NCI-H146 treated with DMSO at 0.1 percent for 48 hours (cell line): ENCODE measurements around the gene CEP126.
A peak's percentile ranks its signal among the peaks of the same experiment; 100 is the strongest.

ENCODE experiments used
- DNase-seq: peaks from one replicate; lab custom pipeline; 2025; ENCODE audit not compliant: unreplicated experiment; lab: John Stamatoyannopoulos, UW

Gene CEP126

GRCh38 chr11:101914738-101915426 lies at the start of gene CEP126:
Gene CEP126, plus strand, starts transcription at chr11:101915010. Its CDS starts 275 bp downstream, at chr11:101915285.
- peak; percentile 89 for DNase-seq

DNA sequence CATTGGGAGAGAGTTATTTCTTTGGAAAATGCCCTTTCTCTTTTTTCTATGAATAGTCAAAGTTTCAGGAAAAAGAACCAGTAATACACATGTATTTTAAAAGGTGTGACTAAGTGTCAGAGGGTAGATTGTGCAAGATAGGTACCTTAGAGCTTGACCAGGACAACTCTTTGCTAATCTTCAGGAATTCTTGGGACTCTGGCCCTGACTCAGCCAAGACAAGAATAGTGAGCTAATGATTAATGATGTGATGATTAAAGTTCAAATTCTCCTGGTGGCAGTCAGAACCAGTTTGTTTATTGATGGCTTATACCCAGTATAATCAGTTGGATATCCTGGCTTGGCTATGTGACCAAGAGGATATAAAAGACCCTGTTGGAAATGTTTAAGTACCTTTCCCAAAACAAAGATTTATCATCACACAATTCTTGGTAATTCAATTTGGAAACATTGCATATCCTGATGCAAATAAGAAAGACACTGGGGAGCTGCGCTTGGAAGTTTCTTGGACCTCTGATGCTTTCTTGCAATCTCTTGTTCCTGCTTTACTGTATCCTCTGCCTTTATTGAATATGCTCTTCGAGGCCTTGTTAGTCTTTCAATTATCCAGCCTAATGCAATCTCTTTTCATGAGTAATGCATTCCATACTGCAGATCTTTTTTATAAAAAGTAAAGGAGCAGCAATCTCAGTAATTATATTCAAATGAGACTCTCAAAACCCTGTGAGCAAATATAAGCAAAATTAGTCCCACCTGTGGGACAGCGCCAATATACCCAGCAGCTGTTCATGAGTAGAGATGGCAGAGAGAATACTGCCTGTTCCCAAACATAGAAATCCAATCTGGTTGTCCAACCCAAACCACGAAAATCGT lies 48.0 kb upstream of the CEP126 start:
- DNase-seq: no peak

- DNase-seq: no peak
Observed at GRCh38 chr11:101867951-101868350, 46.9 kb upstream of the CEP126 start.

GRCh38 chr11:101870510-101870909 lies 44.3 kb upstream of the CEP126 start:
- DNase-seq: no peak

GRCh38 chr11:101872171-101872882 lies 42.5 kb upstream of the CEP126 start:
- DNase-seq: no peak

GRCh38 chr11:101880222-101880621 lies 34.6 kb upstream of the CEP126 start:
- DNase-seq: no peak

- no peak for DNase-seq
Observed at GRCh38 chr11:101881586-101881985, 33.2 kb upstream of the CEP126 start.

DNA sequence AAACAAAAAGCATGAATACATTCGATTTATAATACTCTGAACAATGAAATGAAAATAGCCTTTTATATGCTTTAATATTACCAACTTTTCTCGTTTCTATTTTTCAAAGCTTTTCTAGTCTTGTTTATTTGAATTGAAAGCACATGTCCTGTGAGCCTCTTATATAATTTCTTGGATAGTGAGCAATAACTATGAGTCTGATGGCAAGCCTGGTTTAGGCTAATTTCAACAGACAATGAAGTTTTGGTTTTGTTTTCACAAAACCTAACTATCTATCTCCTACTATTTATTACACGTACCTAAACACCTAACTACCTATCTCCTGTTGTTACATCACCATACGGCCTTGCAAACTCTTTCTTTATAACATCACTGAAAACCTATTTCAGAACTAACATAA lies 29.2 kb upstream of the CEP126 start:
- no peak for DNase-seq

DNA sequence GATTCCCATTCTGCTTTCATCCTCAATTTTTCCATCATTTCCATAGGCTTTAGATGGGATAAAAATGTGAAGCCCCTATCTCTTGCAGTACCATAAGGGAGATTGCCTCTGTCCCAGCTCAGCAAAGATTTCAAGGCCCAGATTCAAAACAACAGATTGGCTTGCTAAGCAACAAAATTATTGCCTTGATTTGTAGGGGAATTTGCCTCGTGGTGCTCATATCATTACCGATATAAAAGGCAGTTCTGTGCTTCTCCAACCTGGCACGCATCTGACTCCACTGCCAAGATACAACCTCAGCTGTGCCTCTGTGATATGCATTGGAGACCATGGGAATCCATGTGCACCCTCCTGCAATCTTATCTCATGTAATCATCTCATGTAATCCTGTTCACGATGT lies 25.0 kb upstream of the CEP126 start:
- DNase-seq: no peak

GRCh38 chr11:101894505-101894904 lies 20.3 kb upstream of the CEP126 start:
- DNase-seq: no peak

- no peak for DNase-seq
Observed at GRCh38 chr11:101907815-101908214, 7.0 kb upstream of the CEP126 start.

GRCh38 chr11:101909087-101909486 lies 5.7 kb upstream of the CEP126 start:
- DNase-seq: no peak

DNA sequence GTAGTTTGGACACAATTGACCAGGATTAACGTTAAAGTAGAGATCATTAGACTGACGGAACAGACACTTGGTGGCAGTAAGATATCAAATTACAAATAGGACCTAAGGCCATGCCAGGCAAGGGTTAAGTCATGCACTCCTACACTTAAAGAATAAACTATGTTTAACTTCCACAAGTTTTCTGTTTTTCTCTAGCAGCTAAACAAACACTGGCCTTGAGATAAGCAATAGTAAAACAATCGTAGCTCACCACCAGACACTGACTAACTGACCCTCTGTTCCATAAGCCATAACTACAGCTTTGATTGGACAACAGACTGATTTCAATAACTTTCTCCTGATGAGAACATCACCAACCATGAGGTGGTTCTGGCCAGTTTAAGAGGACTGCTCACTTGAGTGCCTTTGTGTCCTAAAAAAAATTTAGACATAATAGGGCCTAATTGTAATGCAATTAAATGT lies 2.0 kb upstream of the CEP126 start:
- no peak for DNase-seq

DNA sequence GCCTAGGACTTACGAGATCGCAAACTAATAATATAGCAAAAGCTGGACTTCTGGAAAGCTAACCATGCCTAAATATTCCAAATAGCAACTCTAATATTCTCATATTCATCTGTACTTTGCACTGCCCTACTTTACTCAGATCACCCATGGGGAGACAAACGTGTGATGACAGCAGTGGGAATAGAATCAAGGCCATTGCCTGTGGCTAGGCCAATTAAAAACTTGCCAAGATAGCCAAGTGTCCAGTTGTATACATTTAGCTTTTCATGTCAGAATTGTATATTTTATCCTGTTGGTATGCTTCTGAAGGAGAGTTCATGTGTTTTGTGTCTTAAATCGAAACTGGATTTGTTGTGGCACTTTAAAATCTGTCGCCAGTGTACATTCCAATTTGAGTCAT lies 1.2 kb upstream of the CEP126 start:
- DNase-seq: no peak

GRCh38 chr11:101914341-101914737 lies 471 bp upstream of the CEP126 start:
- no peak for DNase-seq

GRCh38 chr11:101915791-101916291 lies 1.0 kb downstream of the CEP126 start:
- DNase-seq: no peak

GRCh38 chr11:101916422-101916821 lies 1.6 kb downstream of the CEP126 start, which contains the start of gene ANGPTL5:
Gene ANGPTL5, minus strand, starts transcription at chr11:101916522. Its CDS starts 8,613 bp downstream, at chr11:101907909.
- DNase-seq: no peak

GRCh38 chr11:101917226-101917625 lies 2.4 kb downstream of the CEP126 start:
- DNase-seq: no peak

DNA sequence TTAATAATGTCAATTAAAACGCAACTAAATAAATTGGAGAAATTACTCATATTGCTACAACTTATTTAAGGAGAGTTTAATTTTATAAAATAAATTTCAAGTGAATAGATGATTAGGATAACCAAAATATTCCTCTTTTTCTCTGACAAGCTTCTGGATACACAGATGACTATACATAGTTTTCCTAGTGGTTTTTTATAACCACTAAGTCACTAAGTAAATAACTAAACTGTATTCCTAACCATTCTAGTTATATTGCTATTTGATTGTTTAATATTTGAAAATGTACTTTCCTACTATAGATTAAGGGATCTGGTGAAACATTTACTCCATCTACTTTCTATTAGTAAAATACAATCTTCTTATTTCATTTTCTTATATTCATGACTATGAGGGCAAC lies 6.2 kb downstream of the CEP126 start:
- no peak for DNase-seq

- DNase-seq: no peak
Observed at GRCh38 chr11:101923554-101923953, 8.7 kb downstream of the CEP126 start.

DNA sequence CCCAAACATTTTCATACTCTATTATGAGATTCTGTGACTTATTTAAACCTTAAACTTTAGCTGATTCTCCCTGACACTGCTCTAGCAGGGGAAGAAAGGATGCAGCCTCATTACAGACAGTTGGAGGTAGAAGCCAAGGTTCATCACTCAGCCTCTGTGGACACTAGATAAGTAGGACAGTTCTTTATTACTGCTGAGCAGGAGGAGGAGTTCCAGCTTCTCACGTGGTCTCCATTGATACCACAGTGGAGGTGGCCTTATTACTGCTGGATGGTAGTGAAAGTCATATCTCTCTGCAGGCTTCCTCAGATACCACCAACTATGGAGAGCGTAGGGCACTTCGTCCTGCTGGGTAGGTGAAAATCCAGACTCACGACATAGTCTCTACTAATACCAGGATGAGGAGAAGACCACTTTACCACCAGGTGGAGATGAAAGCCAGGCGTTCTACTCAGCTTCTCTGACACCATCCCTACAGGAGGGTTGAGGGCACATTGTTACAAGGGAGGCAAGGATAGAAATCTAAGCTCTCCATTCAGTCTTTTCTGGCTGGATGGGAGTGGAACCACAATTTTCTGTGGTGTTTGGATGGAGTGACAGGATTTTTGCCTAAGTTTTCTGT lies 14.6 kb downstream of the CEP126 start:
- no peak for DNase-seq
